ENCODE results near the gene NTF4.

GRCh38 chr19:49094505-49095482 is 30.2 kb upstream of the NTF4 start:
- TF ChIP-seq POLR2AphosphoS5 (IDR thresholded peaks at IDR 0.05; ENCODE audit: borderline replicate concordance, low read depth, low read length) (no peak), EZH2 (IDR thresholded peaks at IDR 0.05) (no peak)
